HG03108 (cell line): ENCODE measurements around the gene RAB10.
"Not testable (repeated sequence)": the region's sequence is repeated elsewhere in the genome, so short reads cannot be mapped to it uniquely, and the experiment has no call there.

Experiments used
- ATAC-seq: cut with Tn5 transposase; IDR thresholded peaks from one replicate; pipeline ENCODE4 v1.9.1; 2021; ENCODE audit warnings: moderate library complexity; ENCODE audit not compliant: unreplicated experiment

The RAB10 gene

GRCh38 chr2:26033818-26034636 is at the start of gene RAB10:
Gene RAB10, plus strand, starts transcription at chr2:26034084. Its CDS starts 525 bp downstream, at chr2:26034609.
- ATAC-seq = peak; percentile 84

- ATAC-seq = no peak
These were observed 45.8 kb upstream of the RAB10 start for GRCh38 chr2:25988134-25988533.

- ATAC-seq = no peak
These were observed 44.7 kb upstream of the RAB10 start for GRCh38 chr2:25989154-25989553.

GRCh38 chr2:25991965-25992364 is 41.9 kb upstream of the RAB10 start:
- no peak for ATAC-seq

- ATAC-seq = no peak
These were observed 41.3 kb upstream of the RAB10 start for GRCh38 chr2:25992556-25992955.

- ATAC-seq = no peak
These were observed 40.8 kb upstream of the RAB10 start for GRCh38 chr2:25993049-25993448.

- no peak for ATAC-seq
These were observed 39.4 kb upstream of the RAB10 start for GRCh38 chr2:25994509-25994908.

- no peak for ATAC-seq
These were observed 37.0 kb upstream of the RAB10 start for GRCh38 chr2:25996844-25997243.

- not testable (repeated sequence) for ATAC-seq
These were observed 35.0 kb upstream of the RAB10 start for GRCh38 chr2:25998816-25999383.

- not testable (repeated sequence) for ATAC-seq
These were observed 34.5 kb upstream of the RAB10 start for GRCh38 chr2:25999406-25999805.

GRCh38 chr2:26000561-26001082 is 33.3 kb upstream of the RAB10 start:
- ATAC-seq = no peak

GRCh38 chr2:26001743-26002351 is 32.0 kb upstream of the RAB10 start:
- no peak for ATAC-seq

- ATAC-seq = no peak
These were observed 31.1 kb upstream of the RAB10 start for GRCh38 chr2:26002632-26003310.

GRCh38 chr2:26008095-26008494 is 25.8 kb upstream of the RAB10 start:
- ATAC-seq = no peak

GRCh38 chr2:26008851-26009566 is 24.9 kb upstream of the RAB10 start:
- ATAC-seq = no peak

GRCh38 chr2:26009567-26009963 is 24.3 kb upstream of the RAB10 start:
- no peak for ATAC-seq

GRCh38 chr2:26010943-26011342 is 22.9 kb upstream of the RAB10 start:
- no peak for ATAC-seq

GRCh38 chr2:26011609-26011989 is 22.3 kb upstream of the RAB10 start:
- no peak for ATAC-seq

GRCh38 chr2:26011990-26012856 is 21.7 kb upstream of the RAB10 start:
- no peak for ATAC-seq

GRCh38 chr2:26013668-26014067 is 20.2 kb upstream of the RAB10 start:
- ATAC-seq = no peak
